Astrocyte (in vitro differentiated cells and primary cell): ENCODE results near the gene CSAG1. TPM values are rescaled to one million over a fixed set of nuclear protein-coding genes. Genes with fewer than 3 reads are reported as not detected.
"Not testable (repeated sequence)": the region's sequence is repeated elsewhere in the genome, so short reads cannot be mapped to it uniquely, and the experiment has no call there.

Experiments
- DNase-seq: peaks from one replicate; pipeline ENCODE4 v3.0.0-alpha.2; 2010; ENCODE audit warnings: low read depth
- FAIRE-seq: peaks from 2 replicates; lab custom pipeline; 2011; peaks lifted over from hg19 to GRCh38; lab: Jason Lieb, UNC
- H2AFZ ChIP-seq: 2 replicates; pipeline ENCODE4 v1.6.0; 2012; ENCODE audit warnings: low read depth, low read length, inconsistent platforms
- H3K27ac ChIP-seq: 2 replicates; pipeline ENCODE4 v1.5.1; 2011; ENCODE audit warnings: low read depth, low read length, inconsistent platforms
- H3K27me3 ChIP-seq: 2 replicates; pipeline ENCODE4 v1.6.0; 2011; ENCODE audit warnings: low read length, inconsistent platforms; ENCODE audit not compliant: insufficient read depth
- H3K36me3 ChIP-seq: 2 replicates; pipeline ENCODE4 v1.5.1; 2011; ENCODE audit warnings: low read length, inconsistent platforms; ENCODE audit not compliant: insufficient read depth
- H3K4me1 ChIP-seq: 2 replicates; pipeline ENCODE4 v1.5.1; 2011; ENCODE audit warnings: low read length, inconsistent platforms; ENCODE audit not compliant: insufficient read depth
- H3K4me2 ChIP-seq: 2 replicates; pipeline ENCODE4 v1.6.0; 2012; ENCODE audit warnings: low read length, inconsistent platforms
- H3K4me3 ChIP-seq: 2 replicates; pipeline ENCODE4 v1.5.1; 2011; ENCODE audit warnings: low read depth, mild to moderate bottlenecking, low read length, inconsistent platforms; ENCODE audit not compliant: insufficient read depth
- H3K79me2 ChIP-seq: 2 replicates; pipeline ENCODE4 v1.6.0; 2012; ENCODE audit warnings: mild to moderate bottlenecking, low read length, inconsistent platforms; ENCODE audit not compliant: insufficient read depth
- H3K9ac ChIP-seq: 2 replicates; pipeline ENCODE4 v1.6.0; 2012; ENCODE audit warnings: mild to moderate bottlenecking, low read length, inconsistent platforms
- H3K9me3 ChIP-seq: 2 replicates; pipeline ENCODE4 v1.5.1; 2012; ENCODE audit warnings: low read depth, mild to moderate bottlenecking, low read length, inconsistent platforms; ENCODE audit not compliant: insufficient read depth
- H4K20me1 ChIP-seq: 2 replicates; pipeline ENCODE4 v1.6.0; 2012; ENCODE audit warnings: low read length, inconsistent platforms; ENCODE audit not compliant: insufficient read depth
- H3K27ac Mint-ChIP-seq: one replicate; pipeline ENCODE4 v1.8.0; 2021; ENCODE audit warnings: mild to moderate bottlenecking, mixed read lengths; ENCODE audit not compliant: unreplicated experiment
- H3K27me3 Mint-ChIP-seq: one replicate; pipeline ENCODE4 v1.8.0; 2021; ENCODE audit warnings: low read depth, mixed read lengths; ENCODE audit not compliant: unreplicated experiment
- H3K36me3 Mint-ChIP-seq: one replicate; pipeline ENCODE4 v1.8.0; 2021; ENCODE audit warnings: low read depth, mixed read lengths; ENCODE audit not compliant: unreplicated experiment
- H3K4me1 Mint-ChIP-seq: one replicate; pipeline ENCODE4 v1.8.0; 2021; ENCODE audit warnings: low read depth, mixed read lengths; ENCODE audit not compliant: unreplicated experiment
- H3K4me3 Mint-ChIP-seq: one replicate; pipeline ENCODE4 v1.8.0; 2021; ENCODE audit warnings: mild to moderate bottlenecking, moderate library complexity, mixed read lengths; ENCODE audit not compliant: unreplicated experiment
- H3K9me3 Mint-ChIP-seq: one replicate; pipeline ENCODE4 v1.8.0; 2021; ENCODE audit warnings: mild to moderate bottlenecking, mixed read lengths; ENCODE audit not compliant: unreplicated experiment
- EZH2 ChIP-seq: IDR thresholded peaks from 2 replicates; pipeline ENCODE4 v1.6.1; 2012; ENCODE audit warnings: mild to moderate bottlenecking, low read length, inconsistent platforms; ENCODE audit not compliant: insufficient read depth
- total RNA-seq: library from RNA; stranded (reverse); gene quantifications from 2 replicates; pipeline ENCODE4 v1.2.1, GENCODE V29; 2021
- TF ChIP-seq, protein P1 (sequence below): IDR thresholded peaks from 2 replicates; pipeline ENCODE4 v1.5.1; 2011; ENCODE audit warnings: low read depth, mild to moderate bottlenecking, inconsistent platforms, low read length, moderate library complexity; ENCODE audit not compliant: insufficient read depth

The CSAG1 gene
- total RNA-seq, 1 donor from 2014 or later = 0.75 TPM

DNA sequence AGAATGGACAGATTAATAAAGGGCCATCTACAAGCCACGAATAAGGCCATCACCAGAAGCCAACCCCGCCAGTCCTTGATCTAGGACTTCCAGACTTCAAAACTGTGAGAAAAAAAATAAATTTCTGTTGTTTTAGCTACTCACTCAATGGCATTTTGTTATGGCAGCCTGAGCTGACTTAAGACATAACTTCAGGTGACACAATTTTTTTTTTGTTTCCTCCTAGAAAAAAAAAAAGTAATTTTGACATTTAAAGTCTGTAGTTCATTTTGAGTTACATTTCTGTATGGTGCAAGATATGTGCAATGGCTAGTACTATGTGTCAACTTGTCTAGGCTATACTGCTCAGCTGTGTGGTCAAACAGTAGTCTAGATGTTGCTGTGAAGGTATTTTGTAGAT lies 25.4 kb upstream of the CSAG1 start, which contains the start of gene CSAG3:
Gene CSAG3 (plus strand): TSS at position 301 of the 400 bp plus-strand sequence.
- DNase-seq, H3K4me2 ChIP-seq, H2AFZ ChIP-seq, H4K20me1 ChIP-seq, H3K27me3 ChIP-seq, H3K4me3 Mint-ChIP-seq, H3K27me3 Mint-ChIP-seq, H3K9me3 ChIP-seq, H3K4me3 ChIP-seq, H3K9me3 Mint-ChIP-seq, H3K27ac ChIP-seq, H3K79me2 ChIP-seq, H3K4me1 Mint-ChIP-seq, H3K36me3 ChIP-seq, FAIRE-seq, H3K36me3 Mint-ChIP-seq, H3K9ac ChIP-seq, H3K27ac Mint-ChIP-seq, H3K4me1 ChIP-seq: not testable (repeated sequence)

DNA sequence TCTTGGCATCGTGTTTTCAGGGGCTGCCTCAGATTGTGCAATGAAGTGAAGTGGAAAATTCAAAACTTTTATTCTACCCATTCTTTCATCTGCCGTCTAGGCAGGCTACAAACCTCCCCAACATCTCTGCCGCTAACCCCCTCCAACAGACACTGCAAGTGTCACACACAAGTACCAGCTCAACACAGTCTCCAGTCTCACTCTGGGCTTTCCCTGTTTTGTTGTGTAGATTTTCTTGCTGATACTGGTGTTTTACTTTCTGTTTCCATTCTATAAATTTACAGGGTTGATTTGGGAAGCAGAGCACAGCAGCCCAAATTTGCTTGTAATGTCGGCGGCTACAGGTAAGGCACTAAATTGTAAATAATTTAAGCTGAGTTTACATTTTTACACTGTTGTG lies 21.4 kb upstream of the CSAG1 start:
- not testable (repeated sequence) for H3K27me3 ChIP-seq, H3K4me2 ChIP-seq, H3K4me3 ChIP-seq, H4K20me1 ChIP-seq, H3K27me3 Mint-ChIP-seq, H3K4me1 ChIP-seq, H3K27ac ChIP-seq, H3K9ac ChIP-seq, H3K9me3 Mint-ChIP-seq, FAIRE-seq, H3K4me3 Mint-ChIP-seq, H2AFZ ChIP-seq, H3K36me3 Mint-ChIP-seq, H3K27ac Mint-ChIP-seq, H3K9me3 ChIP-seq, H3K4me1 Mint-ChIP-seq, H3K79me2 ChIP-seq, DNase-seq, H3K36me3 ChIP-seq

DNA sequence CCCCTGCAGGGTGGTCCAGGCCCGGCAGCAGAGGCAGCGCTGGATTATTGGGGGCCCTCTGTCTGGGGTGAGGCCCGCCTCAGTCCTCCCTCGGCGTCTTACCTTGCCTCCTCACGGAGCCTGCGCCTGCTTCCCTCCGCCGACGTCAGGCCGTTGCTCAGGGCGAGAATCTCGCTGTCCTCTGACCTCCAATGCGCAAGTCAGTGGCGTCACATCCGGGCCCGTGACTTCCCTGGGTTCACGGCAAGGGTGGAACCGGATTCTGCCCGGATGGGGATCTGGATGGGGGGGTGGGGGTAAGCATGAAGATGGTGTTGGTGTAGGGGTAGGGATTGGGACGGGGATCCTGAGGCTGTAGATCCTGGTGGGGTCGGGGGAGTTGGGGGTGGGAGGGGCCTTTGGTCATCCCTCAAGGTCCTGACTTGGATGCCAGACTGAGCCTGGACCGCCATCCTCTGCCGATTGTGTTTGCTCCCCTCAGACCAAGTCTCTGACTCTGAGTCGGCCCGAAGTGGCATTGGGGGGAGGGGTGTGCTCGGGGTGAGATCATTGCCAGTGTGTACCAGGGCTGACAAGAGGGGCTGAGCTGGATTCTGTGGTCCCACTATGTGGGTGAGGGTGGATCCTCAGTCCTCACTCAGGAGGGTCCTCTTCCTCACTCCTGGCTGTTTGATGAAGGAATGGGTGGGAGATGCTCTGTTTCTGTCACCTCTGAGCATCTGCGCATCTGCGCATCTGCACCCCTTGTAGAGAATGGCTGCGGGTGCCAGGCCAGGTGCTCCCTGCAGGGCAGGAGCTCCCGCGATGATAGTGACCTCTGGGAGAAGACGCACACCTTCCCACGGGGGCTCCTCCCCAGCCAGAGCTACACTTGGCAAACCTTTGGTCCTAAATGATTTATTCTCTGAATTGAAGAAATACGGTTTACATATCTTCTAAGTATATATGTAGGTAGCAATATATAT lies 20.4 kb upstream of the CSAG1 start, which contains the start of gene MAGEA2:
Gene MAGEA2 (minus strand): TSS at position 157 of the 965 bp plus-strand sequence. CDS start 2,479 bp downstream, outside the sequence.
- H3K27me3 Mint-ChIP-seq, H2AFZ ChIP-seq, H3K9ac ChIP-seq, FAIRE-seq, DNase-seq, H3K36me3 Mint-ChIP-seq, H3K27ac Mint-ChIP-seq, H3K27me3 ChIP-seq, H3K9me3 Mint-ChIP-seq, H3K79me2 ChIP-seq, H3K4me3 ChIP-seq, H3K4me3 Mint-ChIP-seq, H3K4me1 Mint-ChIP-seq, H3K9me3 ChIP-seq, H3K36me3 ChIP-seq, H4K20me1 ChIP-seq, H3K4me1 ChIP-seq, H3K27ac ChIP-seq, H3K4me2 ChIP-seq: not testable (repeated sequence)

DNA sequence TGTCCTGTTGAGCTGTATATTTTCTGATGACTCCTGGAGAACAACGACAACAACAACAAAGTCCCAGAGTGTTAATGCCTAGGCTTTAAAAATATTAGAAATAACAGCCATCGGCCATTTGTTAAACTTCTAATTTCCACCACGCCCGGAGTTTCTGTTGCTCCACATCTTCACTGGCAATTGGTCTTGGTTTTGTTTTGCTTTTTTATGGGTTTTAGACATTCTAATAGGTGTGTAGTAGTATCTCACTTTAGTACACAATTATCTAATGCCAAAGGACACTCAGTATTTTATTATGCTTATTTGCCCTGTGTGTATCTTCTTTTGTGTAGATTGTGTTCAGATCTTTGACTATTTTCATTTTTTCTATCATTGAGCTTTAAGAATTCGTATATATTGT lies 5.0 kb upstream of the CSAG1 start:
- DNase-seq (no peak), FAIRE-seq (peak; percentile 52)
- no peak overlapping the region for H3K4me3 Mint-ChIP-seq
- Histone ChIP-seq H3K9me3 (no peaks in the 10 kb centered on the region), H3K4me3 (no peak overlapping the region), H3K79me2 (no peaks in the 10 kb centered on the region), H3K36me3 (no peaks in the 10 kb centered on the region), H2AFZ (no peak overlapping the region), H3K4me1 (no peaks in the 10 kb centered on the region), H3K27me3 (no peaks in the 10 kb centered on the region), H3K9ac (no peak overlapping the region), H3K27ac (no peak overlapping the region), H3K4me2 (no peak overlapping the region), H4K20me1 (no peaks in the 10 kb centered on the region)
- no peaks in the 10 kb centered on the region for H3K36me3 Mint-ChIP-seq
- no peaks in the 10 kb centered on the region for H3K4me1 Mint-ChIP-seq
- H3K27ac Mint-ChIP-seq = no peak overlapping the region
- no peaks in the 10 kb centered on the region for H3K9me3 Mint-ChIP-seq
- no peaks in the 10 kb centered on the region for H3K27me3 Mint-ChIP-seq
- TF ChIP-seq, protein P1, sequence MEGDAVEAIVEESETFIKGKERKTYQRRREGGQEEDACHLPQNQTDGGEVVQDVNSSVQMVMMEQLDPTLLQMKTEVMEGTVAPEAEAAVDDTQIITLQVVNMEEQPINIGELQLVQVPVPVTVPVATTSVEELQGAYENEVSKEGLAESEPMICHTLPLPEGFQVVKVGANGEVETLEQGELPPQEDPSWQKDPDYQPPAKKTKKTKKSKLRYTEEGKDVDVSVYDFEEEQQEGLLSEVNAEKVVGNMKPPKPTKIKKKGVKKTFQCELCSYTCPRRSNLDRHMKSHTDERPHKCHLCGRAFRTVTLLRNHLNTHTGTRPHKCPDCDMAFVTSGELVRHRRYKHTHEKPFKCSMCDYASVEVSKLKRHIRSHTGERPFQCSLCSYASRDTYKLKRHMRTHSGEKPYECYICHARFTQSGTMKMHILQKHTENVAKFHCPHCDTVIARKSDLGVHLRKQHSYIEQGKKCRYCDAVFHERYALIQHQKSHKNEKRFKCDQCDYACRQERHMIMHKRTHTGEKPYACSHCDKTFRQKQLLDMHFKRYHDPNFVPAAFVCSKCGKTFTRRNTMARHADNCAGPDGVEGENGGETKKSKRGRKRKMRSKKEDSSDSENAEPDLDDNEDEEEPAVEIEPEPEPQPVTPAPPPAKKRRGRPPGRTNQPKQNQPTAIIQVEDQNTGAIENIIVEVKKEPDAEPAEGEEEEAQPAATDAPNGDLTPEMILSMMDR = no peak
- no peak for TF ChIP-seq EZH2

DNA sequence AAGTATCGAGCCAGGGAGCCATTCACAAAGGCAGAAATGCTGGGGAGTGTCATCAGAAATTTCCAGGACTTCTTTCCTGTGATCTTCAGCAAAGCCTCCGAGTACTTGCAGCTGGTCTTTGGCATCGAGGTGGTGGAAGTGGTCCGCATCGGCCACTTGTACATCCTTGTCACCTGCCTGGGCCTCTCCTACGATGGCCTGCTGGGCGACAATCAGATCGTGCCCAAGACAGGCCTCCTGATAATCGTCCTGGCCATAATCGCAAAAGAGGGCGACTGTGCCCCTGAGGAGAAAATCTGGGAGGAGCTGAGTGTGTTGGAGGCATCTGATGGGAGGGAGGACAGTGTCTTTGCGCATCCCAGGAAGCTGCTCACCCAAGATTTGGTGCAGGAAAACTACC lies 3.0 kb upstream of the CSAG1 start:
- H3K27ac ChIP-seq, FAIRE-seq, H3K9ac ChIP-seq: not testable (repeated sequence)

More for the DNA sequence above, 3.0 kb upstream of the CSAG1 start:
- not testable (repeated sequence) for H3K9me3 Mint-ChIP-seq, H3K79me2 ChIP-seq, H3K27me3 Mint-ChIP-seq, H4K20me1 ChIP-seq, H3K4me3 ChIP-seq, H3K27ac Mint-ChIP-seq, H3K36me3 ChIP-seq, DNase-seq, H3K4me2 ChIP-seq, H3K4me1 Mint-ChIP-seq, H3K36me3 Mint-ChIP-seq, H3K9me3 ChIP-seq, H3K27me3 ChIP-seq, H2AFZ ChIP-seq, H3K4me3 Mint-ChIP-seq, H3K4me1 ChIP-seq
